Osteocyte (in vitro differentiated cells): ENCODE results near the gene EIF6. TPM values are rescaled to one million over a fixed set of nuclear protein-coding genes. Genes with fewer than 3 reads are reported as not detected.

Experiments used
- DNase-seq: peaks from one replicate; pipeline ENCODE4 v3.0.0; 2021; ENCODE audit warnings: mixed read lengths; ENCODE audit not compliant: unreplicated experiment; ENCODE audit errors: extremely low spot score
- H3K27ac Mint-ChIP-seq: one replicate; pipeline ENCODE4 v1.8.0; 2021; ENCODE audit warnings: mild to moderate bottlenecking, mixed read lengths; ENCODE audit not compliant: unreplicated experiment
- H3K27me3 Mint-ChIP-seq: one replicate; pipeline ENCODE4 v1.8.0; 2021; ENCODE audit warnings: mixed read lengths; ENCODE audit not compliant: unreplicated experiment
- H3K36me3 Mint-ChIP-seq: one replicate; pipeline ENCODE4 v1.8.0; 2021; ENCODE audit warnings: mixed read lengths; ENCODE audit not compliant: unreplicated experiment
- H3K4me1 Mint-ChIP-seq: one replicate; pipeline ENCODE4 v1.8.0; 2021; ENCODE audit warnings: mixed read lengths; ENCODE audit not compliant: unreplicated experiment
- H3K4me3 Mint-ChIP-seq: one replicate; pipeline ENCODE4 v1.8.0; 2021; ENCODE audit warnings: mild to moderate bottlenecking, moderate library complexity, mixed read lengths; ENCODE audit not compliant: unreplicated experiment
- H3K9me3 Mint-ChIP-seq: one replicate; pipeline ENCODE4 v1.8.0; 2021; ENCODE audit warnings: mixed read lengths; ENCODE audit not compliant: unreplicated experiment
- CTCF ChIP-seq: fragments of 200-600 bp; sonication (generic); IDR thresholded peaks from 2 replicates; pipeline ENCODE4 v1.5.0; 2021; ENCODE audit warnings: antibody characterized with exemption, mild to moderate bottlenecking, moderate library complexity
- total RNA-seq: library from RNA; stranded (reverse); gene quantifications from 2 replicates; pipeline ENCODE4 v1.2.1, GENCODE V29; 2021

EIF6 gene
- total RNA-seq, 1 donor from 2014 or later: 131 TPM

- Mint-ChIP-seq H3K27ac (no peak overlapping the region), H3K36me3 (no peaks in the 10 kb centered on the region), H3K4me3 (no peak overlapping the region), H3K4me1 (no peaks in the 10 kb centered on the region), H3K9me3 (no peaks in the 10 kb centered on the region), H3K27me3 (no peaks in the 10 kb centered on the region)
- TF ChIP-seq CTCF: no peak
- DNase-seq: no peak
Observed at GRCh38 chr20:35294293-35294685, 9.7 kb upstream of the EIF6 start.

GRCh38 chr20:35293303-35294292, 9.0 kb upstream of the EIF6 start:
- Mint-ChIP-seq H3K36me3 (no peaks in the 10 kb centered on the region), H3K27me3 (no peaks in the 10 kb centered on the region), H3K4me3 (no peak overlapping the region), H3K9me3 (no peaks in the 10 kb centered on the region), H3K4me1 (no peaks in the 10 kb centered on the region), H3K27ac (no peak overlapping the region)
- TF ChIP-seq CTCF: no peak
- no peak for DNase-seq

GRCh38 chr20:35292504-35293285, 8.1 kb upstream of the EIF6 start:
- Mint-ChIP-seq H3K27me3 (no peaks in the 10 kb centered on the region), H3K4me3 (no peak overlapping the region), H3K4me1 (no peaks in the 10 kb centered on the region), H3K27ac (no peak overlapping the region), H3K9me3 (no peaks in the 10 kb centered on the region), H3K36me3 (no peaks in the 10 kb centered on the region)
- no peak for DNase-seq
- TF ChIP-seq CTCF: no peak

GRCh38 chr20:35291654-35292503, 7.3 kb upstream of the EIF6 start, which contains the start of gene FAM83C:
Gene FAM83C, minus strand, starts transcription at chr20:35292425. Its CDS starts 121 bp downstream, at chr20:35292304.
- no peaks in the 10 kb centered on the region for H3K27me3 Mint-ChIP-seq
- H3K36me3 Mint-ChIP-seq: no peaks in the 10 kb centered on the region
- no peak within 1 kb of the TSS for H3K27ac Mint-ChIP-seq
- no peak for TF ChIP-seq CTCF
- H3K4me1 Mint-ChIP-seq: no peaks in the 10 kb centered on the region
- no peaks in the 10 kb centered on the region for H3K9me3 Mint-ChIP-seq
- no peak for DNase-seq
- H3K4me3 Mint-ChIP-seq: no peak within 1 kb of the TSS
